Measurements from ENCODE around the gene MAB21L1.

DNA sequence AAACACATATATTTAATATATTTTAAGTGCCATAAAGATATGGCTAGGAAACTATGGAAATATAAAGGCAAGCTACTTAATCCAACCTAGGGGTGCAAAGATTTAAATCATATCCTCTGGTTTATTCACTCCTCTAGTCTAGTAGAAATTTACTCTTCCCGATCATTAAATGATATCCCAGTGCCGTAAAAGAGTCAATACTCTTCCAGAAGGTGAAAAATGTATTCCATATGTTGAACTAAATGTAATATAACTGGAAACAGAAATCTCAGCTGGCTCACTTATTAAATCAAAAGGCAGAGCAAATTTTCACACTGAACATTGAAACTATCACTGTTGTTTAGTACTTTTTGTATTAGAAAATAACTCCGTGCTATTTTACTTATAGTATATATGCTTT is 11.1 kb downstream of the MAB21L1 start:
- TF ChIP-seq POLR2AphosphoS5 (IDR thresholded peaks at IDR 0.05) (no peak), RAD21 (conservative IDR thresholded peaks at IDR 0.05) (no peak), TAF1 (IDR thresholded peaks at IDR 0.05; ENCODE audit: low read depth) (no peak), EZH2 (IDR thresholded peaks at IDR 0.05; ENCODE audit: borderline replicate concordance, insufficient read depth, low read length, poor library complexity, severe bottlenecking) (no peak), MXI1 (conservative IDR thresholded peaks at IDR 0.05; ENCODE audit: poor library complexity, severe bottlenecking) (no peak), EP300 (conservative IDR thresholded peaks at IDR 0.05; ENCODE audit: poor library complexity, severe bottlenecking) (no peak)
- TF ChIP-seq, protein P1, sequence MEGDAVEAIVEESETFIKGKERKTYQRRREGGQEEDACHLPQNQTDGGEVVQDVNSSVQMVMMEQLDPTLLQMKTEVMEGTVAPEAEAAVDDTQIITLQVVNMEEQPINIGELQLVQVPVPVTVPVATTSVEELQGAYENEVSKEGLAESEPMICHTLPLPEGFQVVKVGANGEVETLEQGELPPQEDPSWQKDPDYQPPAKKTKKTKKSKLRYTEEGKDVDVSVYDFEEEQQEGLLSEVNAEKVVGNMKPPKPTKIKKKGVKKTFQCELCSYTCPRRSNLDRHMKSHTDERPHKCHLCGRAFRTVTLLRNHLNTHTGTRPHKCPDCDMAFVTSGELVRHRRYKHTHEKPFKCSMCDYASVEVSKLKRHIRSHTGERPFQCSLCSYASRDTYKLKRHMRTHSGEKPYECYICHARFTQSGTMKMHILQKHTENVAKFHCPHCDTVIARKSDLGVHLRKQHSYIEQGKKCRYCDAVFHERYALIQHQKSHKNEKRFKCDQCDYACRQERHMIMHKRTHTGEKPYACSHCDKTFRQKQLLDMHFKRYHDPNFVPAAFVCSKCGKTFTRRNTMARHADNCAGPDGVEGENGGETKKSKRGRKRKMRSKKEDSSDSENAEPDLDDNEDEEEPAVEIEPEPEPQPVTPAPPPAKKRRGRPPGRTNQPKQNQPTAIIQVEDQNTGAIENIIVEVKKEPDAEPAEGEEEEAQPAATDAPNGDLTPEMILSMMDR (IDR thresholded peaks at IDR 0.05; ENCODE audit: poor library complexity, severe bottlenecking), result no peak
- TF ChIP-seq, protein P2, sequence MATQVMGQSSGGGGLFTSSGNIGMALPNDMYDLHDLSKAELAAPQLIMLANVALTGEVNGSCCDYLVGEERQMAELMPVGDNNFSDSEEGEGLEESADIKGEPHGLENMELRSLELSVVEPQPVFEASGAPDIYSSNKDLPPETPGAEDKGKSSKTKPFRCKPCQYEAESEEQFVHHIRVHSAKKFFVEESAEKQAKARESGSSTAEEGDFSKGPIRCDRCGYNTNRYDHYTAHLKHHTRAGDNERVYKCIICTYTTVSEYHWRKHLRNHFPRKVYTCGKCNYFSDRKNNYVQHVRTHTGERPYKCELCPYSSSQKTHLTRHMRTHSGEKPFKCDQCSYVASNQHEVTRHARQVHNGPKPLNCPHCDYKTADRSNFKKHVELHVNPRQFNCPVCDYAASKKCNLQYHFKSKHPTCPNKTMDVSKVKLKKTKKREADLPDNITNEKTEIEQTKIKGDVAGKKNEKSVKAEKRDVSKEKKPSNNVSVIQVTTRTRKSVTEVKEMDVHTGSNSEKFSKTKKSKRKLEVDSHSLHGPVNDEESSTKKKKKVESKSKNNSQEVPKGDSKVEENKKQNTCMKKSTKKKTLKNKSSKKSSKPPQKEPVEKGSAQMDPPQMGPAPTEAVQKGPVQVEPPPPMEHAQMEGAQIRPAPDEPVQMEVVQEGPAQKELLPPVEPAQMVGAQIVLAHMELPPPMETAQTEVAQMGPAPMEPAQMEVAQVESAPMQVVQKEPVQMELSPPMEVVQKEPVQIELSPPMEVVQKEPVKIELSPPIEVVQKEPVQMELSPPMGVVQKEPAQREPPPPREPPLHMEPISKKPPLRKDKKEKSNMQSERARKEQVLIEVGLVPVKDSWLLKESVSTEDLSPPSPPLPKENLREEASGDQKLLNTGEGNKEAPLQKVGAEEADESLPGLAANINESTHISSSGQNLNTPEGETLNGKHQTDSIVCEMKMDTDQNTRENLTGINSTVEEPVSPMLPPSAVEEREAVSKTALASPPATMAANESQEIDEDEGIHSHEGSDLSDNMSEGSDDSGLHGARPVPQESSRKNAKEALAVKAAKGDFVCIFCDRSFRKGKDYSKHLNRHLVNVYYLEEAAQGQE (IDR thresholded peaks at IDR 0.05; ENCODE audit: borderline replicate concordance), result no peak

All from neural cell (in vitro differentiated cells).